Panc1 (cell line): ENCODE data around the gene ERFL. TPM values are rescaled to one million over a fixed set of nuclear protein-coding genes. Genes with fewer than 3 reads are reported as not detected.

Experiments used
- ATAC-seq: fragments of 200-7000 bp; cut with Tn5 transposase; 2 replicates; pipeline ENCODE4 v1.9.1; 2020; ENCODE audit warnings: mild to moderate bottlenecking, moderate library complexity
- BruUV-seq: library from RNA; stranded (reverse); fragments of 400-500 nt; replicated peaks from 2 replicates; lab custom pipeline; 2021; lab: Mats Ljungman, UMichigan
- CTCF ChIA-PET: fragments of 300-600 bp; sonication (Branson Sonifier 250); formaldehyde crosslinking; loops from one replicate; lab custom pipeline; 2022; ENCODE audit warnings: antibody characterized with exemption; lab: Charles Lee
- POLR2A ChIA-PET: fragments of 300-600 bp; sonication (Branson Sonifier 250); formaldehyde crosslinking; loops from one replicate; lab custom pipeline; 2022; ENCODE audit warnings: antibody characterized with exemption; lab: Charles Lee
- DNase-seq: peaks from one replicate; pipeline ENCODE4 v3.0.0-alpha.2; 2010; ENCODE audit warnings: low read depth, low spot score
- H3K27ac ChIP-seq: 2 replicates; pipeline ENCODE4 v1.5.1; 2011; ENCODE audit warnings: mild to moderate bottlenecking, low read length, inconsistent platforms
- H3K27me3 ChIP-seq: fragments of 200-500 bp; sonication (Bioruptor generic); 2 replicates; pipeline ENCODE4 v1.6.0; 2014; ENCODE audit warnings: low read length, inconsistent platforms; ENCODE audit not compliant: control insufficient read depth, insufficient read depth
- H3K36me3 ChIP-seq: fragments of 200-500 bp; sonication (Bioruptor generic); 2 replicates; pipeline ENCODE4 v1.5.1; 2014; ENCODE audit warnings: inconsistent platforms, mild to moderate bottlenecking, low read length, moderate library complexity; ENCODE audit not compliant: control insufficient read depth, insufficient read depth
- H3K4me1 ChIP-seq: 2 replicates; pipeline ENCODE4 v1.5.1; 2011; ENCODE audit warnings: inconsistent platforms, mild to moderate bottlenecking, low read length, moderate library complexity; ENCODE audit not compliant: control insufficient read depth, insufficient read depth
- H3K4me3 ChIP-seq, 2 experiments: 2 replicates each; pipeline ENCODE4 v1.5.1; 2011 to 2012; ENCODE audit warnings: low read depth in 2 of 2, low read length in 2 of 2, mild to moderate bottlenecking in 2 of 2, inconsistent platforms in 1 of 2, moderate library complexity in 1 of 2
- H3K9me3 ChIP-seq: fragments of 200-500 bp; sonication (Bioruptor generic); 2 replicates; pipeline ENCODE4 v1.5.1; 2014; ENCODE audit warnings: low read depth, mild to moderate bottlenecking, inconsistent platforms, low read length, moderate library complexity; ENCODE audit not compliant: control insufficient read depth, insufficient read depth
- POLR2AphosphoS5 ChIP-seq: IDR thresholded peaks from 2 replicates; pipeline ENCODE4 v1.6.1; 2012; ENCODE audit warnings: mild to moderate bottlenecking, low read depth, low read length, moderate library complexity
- SIN3A ChIP-seq: IDR thresholded peaks from 2 replicates; pipeline ENCODE4 v1.6.1; 2012; ENCODE audit warnings: low read depth, mild to moderate bottlenecking, low read length, moderate library complexity, borderline replicate concordance; ENCODE audit not compliant: insufficient read depth
- TCF7L2 ChIP-seq: IDR thresholded peaks from 2 replicates; pipeline ENCODE4 v1.6.1; 2011; ENCODE audit warnings: mild to moderate bottlenecking, low read depth, low read length, inconsistent platforms
- in situ Hi-C: cut with HindIII; loops from 2 replicates; pipeline ENCODE4 v1.10.0; 2016; ENCODE audit warnings: low sequenced_read_pairs, low pct_unique_long_range_greater_than_20kb
- intact Hi-C: fragments of 100-400 bp; cut with micrococcal nuclease; formaldehyde crosslinking; loops from one replicate; pipeline ENCODE4 v1.10.0; 2022; ENCODE audit not compliant: unreplicated experiment
- total RNA-seq: library from RNA; stranded (reverse); gene quantifications from one replicate; pipeline ENCODE4 v1.2.1, GENCODE V29; 2021; ENCODE audit not compliant: unreplicated experiment
- TF ChIP-seq, protein P1 (sequence below), 2 experiments: IDR thresholded peaks; 2 replicates each; pipeline ENCODE4 v1.6.1; 2011 to 2012; ENCODE audit warnings: low read depth in 2 of 2, control low read depth in 1 of 2, low read length in 1 of 2, mild to moderate bottlenecking in 1 of 2, moderate library complexity in 1 of 2; ENCODE audit not compliant: insufficient read depth in 1 of 2
- TF ChIP-seq, protein P2 (sequence below): fragments of 450-650 bp; IDR thresholded peaks from 2 replicates; pipeline ENCODE4 v1.5.1; 2017; ENCODE audit warnings: mild to moderate bottlenecking

Gene ERFL
- total RNA-seq, 1 experiment from 2014 or later, result 0.18 TPM

DNA sequence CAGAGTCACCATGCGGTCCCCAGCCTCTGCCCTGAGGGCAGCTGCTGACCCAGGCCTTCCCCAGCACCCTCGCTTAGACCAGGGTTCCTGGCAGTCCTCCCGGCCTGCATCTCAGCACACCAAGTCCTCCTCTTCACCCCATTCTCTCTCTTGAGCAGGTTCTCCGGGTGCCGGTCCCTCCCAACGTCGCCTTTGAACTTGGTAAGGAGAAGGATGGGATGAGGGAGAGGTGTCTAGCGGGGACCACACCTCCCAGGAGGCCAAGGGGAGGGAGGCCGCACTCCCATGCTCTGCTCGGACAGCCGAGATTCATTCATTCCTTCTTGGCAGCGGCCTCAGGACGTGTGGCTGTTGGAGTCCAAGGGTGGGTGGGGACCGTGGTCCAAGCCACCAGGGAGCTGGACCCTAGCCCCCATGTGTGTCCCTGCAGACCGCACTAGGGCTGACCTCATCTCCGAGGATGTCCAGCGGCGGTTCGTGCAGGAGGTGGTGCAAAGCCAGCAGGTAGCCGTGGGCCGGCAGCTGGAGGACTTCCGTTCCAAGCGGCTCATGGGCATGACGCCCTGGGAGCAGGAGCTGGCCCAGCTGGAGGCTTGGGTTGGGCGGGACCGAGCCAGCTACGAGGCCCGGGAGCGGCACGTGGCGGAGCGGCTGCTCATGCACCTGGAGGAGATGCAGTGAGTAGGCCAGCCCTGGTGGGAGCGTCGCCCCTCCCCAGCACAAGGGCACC, 35.9 kb downstream of the ERFL start:
- ChIA-PET POLR2A (no interaction called here), CTCF (no interaction called here)
- no peak for DNase-seq

DNA sequence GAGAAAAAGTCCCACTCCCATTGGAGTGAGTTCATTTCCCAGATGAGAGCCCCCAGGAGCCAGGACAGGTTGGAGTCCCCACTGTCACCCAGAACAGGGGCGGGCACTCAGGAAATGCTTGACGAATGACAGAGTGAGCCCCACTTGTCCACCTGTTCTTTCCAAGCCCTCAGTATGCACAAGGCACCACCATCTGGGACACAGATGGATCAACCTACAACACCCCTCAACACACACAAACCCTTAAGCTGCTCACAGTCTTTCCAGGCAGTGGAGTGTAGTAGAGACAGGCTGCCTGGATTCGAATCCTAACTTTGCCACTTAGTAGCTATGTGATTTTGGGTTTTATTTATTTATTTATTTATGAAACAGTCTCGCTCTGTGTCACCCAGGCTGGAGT, 37.3 kb downstream of the ERFL start:
- H3K36me3 ChIP-seq, result no peaks in the 10 kb centered on the region
- no peak overlapping the region for H3K27ac ChIP-seq
- ChIA-PET CTCF (interaction anchor here (0.6 kb wide), 1 partner anchor 74 kb away, joined by 10 read pairs; no protein-coding TSS in a partner anchor), POLR2A (no interaction called here)
- intact Hi-C loops (no loop called here), in situ Hi-C loops (no loop called here)
- no peaks in the 10 kb centered on the region for H3K27me3 ChIP-seq
- ATAC-seq, result no peak
- no peaks in the 10 kb centered on the region for H3K9me3 ChIP-seq
- no peak for TF ChIP-seq SIN3A
- TF ChIP-seq, protein P1, sequence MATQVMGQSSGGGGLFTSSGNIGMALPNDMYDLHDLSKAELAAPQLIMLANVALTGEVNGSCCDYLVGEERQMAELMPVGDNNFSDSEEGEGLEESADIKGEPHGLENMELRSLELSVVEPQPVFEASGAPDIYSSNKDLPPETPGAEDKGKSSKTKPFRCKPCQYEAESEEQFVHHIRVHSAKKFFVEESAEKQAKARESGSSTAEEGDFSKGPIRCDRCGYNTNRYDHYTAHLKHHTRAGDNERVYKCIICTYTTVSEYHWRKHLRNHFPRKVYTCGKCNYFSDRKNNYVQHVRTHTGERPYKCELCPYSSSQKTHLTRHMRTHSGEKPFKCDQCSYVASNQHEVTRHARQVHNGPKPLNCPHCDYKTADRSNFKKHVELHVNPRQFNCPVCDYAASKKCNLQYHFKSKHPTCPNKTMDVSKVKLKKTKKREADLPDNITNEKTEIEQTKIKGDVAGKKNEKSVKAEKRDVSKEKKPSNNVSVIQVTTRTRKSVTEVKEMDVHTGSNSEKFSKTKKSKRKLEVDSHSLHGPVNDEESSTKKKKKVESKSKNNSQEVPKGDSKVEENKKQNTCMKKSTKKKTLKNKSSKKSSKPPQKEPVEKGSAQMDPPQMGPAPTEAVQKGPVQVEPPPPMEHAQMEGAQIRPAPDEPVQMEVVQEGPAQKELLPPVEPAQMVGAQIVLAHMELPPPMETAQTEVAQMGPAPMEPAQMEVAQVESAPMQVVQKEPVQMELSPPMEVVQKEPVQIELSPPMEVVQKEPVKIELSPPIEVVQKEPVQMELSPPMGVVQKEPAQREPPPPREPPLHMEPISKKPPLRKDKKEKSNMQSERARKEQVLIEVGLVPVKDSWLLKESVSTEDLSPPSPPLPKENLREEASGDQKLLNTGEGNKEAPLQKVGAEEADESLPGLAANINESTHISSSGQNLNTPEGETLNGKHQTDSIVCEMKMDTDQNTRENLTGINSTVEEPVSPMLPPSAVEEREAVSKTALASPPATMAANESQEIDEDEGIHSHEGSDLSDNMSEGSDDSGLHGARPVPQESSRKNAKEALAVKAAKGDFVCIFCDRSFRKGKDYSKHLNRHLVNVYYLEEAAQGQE (IDR thresholded peaks at IDR 0.05; ENCODE audit: insufficient read depth in 1 of 2, low read depth in 2 of 2, low read length in 1 of 2), result no peak
- no peak for TF ChIP-seq TCF7L2
- TF ChIP-seq, protein P2, sequence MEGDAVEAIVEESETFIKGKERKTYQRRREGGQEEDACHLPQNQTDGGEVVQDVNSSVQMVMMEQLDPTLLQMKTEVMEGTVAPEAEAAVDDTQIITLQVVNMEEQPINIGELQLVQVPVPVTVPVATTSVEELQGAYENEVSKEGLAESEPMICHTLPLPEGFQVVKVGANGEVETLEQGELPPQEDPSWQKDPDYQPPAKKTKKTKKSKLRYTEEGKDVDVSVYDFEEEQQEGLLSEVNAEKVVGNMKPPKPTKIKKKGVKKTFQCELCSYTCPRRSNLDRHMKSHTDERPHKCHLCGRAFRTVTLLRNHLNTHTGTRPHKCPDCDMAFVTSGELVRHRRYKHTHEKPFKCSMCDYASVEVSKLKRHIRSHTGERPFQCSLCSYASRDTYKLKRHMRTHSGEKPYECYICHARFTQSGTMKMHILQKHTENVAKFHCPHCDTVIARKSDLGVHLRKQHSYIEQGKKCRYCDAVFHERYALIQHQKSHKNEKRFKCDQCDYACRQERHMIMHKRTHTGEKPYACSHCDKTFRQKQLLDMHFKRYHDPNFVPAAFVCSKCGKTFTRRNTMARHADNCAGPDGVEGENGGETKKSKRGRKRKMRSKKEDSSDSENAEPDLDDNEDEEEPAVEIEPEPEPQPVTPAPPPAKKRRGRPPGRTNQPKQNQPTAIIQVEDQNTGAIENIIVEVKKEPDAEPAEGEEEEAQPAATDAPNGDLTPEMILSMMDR, result no peak
- no peak for TF ChIP-seq POLR2AphosphoS5
- BruUV-seq, result no TSS peak
- no peak for DNase-seq
- H3K4me3 ChIP-seq, result no peak overlapping the region
- peaks cover 20% of the 10 kb centered on the region for H3K4me1 ChIP-seq

More for the DNA sequence above, 35.9 kb downstream of the ERFL start:
- Histone ChIP-seq H3K36me3 (no peaks in the 10 kb centered on the region), H3K27ac (no peak overlapping the region), H3K4me3 (no peak overlapping the region), H3K27me3 (no peaks in the 10 kb centered on the region), H3K4me1 (peaks cover 8% of the 10 kb centered on the region), H3K9me3 (no peaks in the 10 kb centered on the region)
- TF ChIP-seq, protein P2, result no peak
- TF ChIP-seq, protein P1 (IDR thresholded peaks at IDR 0.05; ENCODE audit: insufficient read depth in 1 of 2, low read depth in 2 of 2, low read length in 1 of 2), result no peak
- no peak for TF ChIP-seq POLR2AphosphoS5
- intact Hi-C loops (no loop called here), in situ Hi-C loops (no loop called here)
- no peak for ATAC-seq
- BruUV-seq, result no TSS peak
